ENCODE data around the gene FYN. TPM values are rescaled to one million over a fixed set of nuclear protein-coding genes. Genes with fewer than 3 reads are reported as not detected.

The FYN gene
- polyA plus RNA-seq, 1 experiment, result 55.1 TPM

DNA sequence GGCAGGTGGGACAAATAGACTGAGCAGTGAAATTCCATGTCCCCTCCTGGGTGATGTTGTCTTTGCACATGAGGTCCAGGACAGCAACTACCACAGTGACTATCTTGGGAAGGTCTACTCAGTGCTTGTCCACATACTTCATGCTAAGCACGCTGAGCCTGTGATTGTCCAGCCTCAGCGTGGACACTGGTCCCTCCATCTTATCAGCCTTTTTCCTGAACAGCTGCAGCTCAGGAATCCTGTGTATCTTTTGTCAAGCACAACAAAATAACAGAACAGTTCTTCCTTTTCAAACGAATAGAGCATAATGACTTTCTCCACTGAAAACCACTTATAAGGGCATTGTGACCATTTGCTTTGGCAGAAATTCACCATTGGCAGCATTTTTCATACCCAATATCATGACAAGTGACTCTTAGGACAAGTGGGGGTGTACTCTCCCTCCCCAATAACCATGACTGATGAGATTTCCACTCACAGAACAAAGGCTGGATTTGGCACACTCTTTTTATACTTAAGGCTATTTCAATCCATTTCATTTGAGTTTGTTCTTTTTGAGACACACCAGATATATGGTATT lies 90.3 kb downstream of the FYN start:
- no peak overlapping the region for H3K4me3 ChIP-seq (ENCODE audit: low read depth, low read length)
- no peaks in the 10 kb centered on the region for H3K27me3 ChIP-seq (ENCODE audit: control insufficient read depth, insufficient read depth, low read length)
- POLR2A ChIA-PET, result no interaction called here
- DNase-seq (ENCODE audit: low read depth), result no peak
- H3K36me3 ChIP-seq (ENCODE audit: control insufficient read depth, insufficient read depth, low read length), result no peaks in the 10 kb centered on the region
- CTCF ChIA-PET, result interaction anchor here (0.5 to 1.1 kb wide), 3 partner anchors 8 to 63 kb away, joined by 3 to 5 read pairs (median 4); no protein-coding TSS in a partner anchor
- TF ChIP-seq, protein P1, sequence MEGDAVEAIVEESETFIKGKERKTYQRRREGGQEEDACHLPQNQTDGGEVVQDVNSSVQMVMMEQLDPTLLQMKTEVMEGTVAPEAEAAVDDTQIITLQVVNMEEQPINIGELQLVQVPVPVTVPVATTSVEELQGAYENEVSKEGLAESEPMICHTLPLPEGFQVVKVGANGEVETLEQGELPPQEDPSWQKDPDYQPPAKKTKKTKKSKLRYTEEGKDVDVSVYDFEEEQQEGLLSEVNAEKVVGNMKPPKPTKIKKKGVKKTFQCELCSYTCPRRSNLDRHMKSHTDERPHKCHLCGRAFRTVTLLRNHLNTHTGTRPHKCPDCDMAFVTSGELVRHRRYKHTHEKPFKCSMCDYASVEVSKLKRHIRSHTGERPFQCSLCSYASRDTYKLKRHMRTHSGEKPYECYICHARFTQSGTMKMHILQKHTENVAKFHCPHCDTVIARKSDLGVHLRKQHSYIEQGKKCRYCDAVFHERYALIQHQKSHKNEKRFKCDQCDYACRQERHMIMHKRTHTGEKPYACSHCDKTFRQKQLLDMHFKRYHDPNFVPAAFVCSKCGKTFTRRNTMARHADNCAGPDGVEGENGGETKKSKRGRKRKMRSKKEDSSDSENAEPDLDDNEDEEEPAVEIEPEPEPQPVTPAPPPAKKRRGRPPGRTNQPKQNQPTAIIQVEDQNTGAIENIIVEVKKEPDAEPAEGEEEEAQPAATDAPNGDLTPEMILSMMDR (IDR thresholded peaks at IDR 0.05; ENCODE audit: insufficient read depth, low read depth, low read length), result no peak

DNA sequence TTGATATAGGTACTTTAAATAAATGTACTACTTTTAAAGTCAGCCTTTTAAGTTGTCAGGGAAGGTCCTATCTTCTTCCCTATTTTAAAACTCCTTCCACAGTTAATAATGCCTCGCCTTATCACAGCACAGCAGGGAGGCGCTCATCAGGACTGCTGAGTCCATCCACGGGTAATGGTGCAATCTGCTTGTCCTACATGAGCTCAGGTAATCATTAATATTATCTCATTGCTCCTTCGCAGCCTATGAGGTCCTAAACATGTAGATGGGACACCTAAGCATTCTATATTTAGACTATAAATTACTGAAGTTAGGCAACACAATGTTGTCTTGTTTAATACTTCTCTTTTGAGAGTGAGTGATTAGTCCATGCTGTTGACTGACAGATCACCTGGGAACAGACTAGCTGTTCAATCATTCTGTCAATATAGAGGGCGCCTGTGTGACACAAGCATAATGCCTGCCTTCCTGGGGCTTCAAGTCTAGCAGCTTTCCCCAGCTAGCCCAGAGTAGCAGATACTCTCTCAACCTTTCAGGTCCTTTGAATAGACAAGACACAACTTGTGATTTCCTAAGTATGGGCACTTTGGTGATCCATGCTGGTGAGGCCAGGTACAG lies 91.0 kb downstream of the FYN start:
- POLR2A ChIA-PET, result no interaction called here
- no peak overlapping the region for H3K4me3 ChIP-seq (ENCODE audit: low read depth, low read length)
- 0 out of 2 replicates have a peak, but pooled peaks cover 2% of the 10 kb centered on the region for H3K36me3 ChIP-seq (ENCODE audit: control insufficient read depth, insufficient read depth, low read length)
- CTCF ChIA-PET, result interaction anchor here (1.1 kb wide), 1 partner anchor 79 kb away, joined by 3 read pairs; no protein-coding TSS in a partner anchor
- no peaks in the 10 kb centered on the region for H3K27me3 ChIP-seq (ENCODE audit: control insufficient read depth, insufficient read depth, low read length)
- TF ChIP-seq, protein P1 (IDR thresholded peaks at IDR 0.05; ENCODE audit: insufficient read depth, low read depth, low read length), result no peak
- DNase-seq (ENCODE audit: low read depth), result no peak

DNA sequence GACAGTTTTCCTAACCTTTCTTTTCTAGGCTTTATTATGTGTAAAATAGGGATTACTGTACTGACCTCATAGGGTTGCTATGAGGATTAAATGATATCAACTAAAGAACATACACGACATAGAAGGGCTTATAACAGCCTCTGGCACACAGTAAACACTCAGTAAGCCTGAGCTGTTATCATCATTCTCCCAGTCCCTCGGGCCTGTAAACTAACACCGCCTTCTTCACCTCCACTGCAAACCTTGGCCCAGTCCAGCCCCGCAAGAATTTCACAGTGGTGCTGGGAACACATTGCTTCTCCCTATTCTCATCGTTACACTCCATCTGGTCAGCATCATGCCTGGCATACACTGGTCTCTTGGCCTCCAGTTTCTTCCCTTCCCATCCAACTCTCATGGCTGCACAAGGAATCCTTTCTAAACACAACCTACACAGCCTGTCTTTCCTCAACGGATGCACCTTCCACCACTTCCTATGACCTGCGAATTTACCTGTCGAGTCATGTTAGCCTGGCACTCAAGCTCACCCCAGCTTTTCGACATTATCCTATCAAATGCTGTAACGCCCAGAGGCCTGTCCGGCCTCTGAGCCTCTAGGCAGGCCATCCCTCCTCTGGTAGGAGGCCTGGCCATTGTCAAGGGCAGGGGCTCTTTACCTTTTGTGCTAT lies 92.1 kb downstream of the FYN start:
- H3K27me3 ChIP-seq (ENCODE audit: control insufficient read depth, insufficient read depth, low read length), result no peaks in the 10 kb centered on the region
- H3K4me3 ChIP-seq (ENCODE audit: low read depth, low read length), result no peak overlapping the region
- H3K36me3 ChIP-seq (ENCODE audit: control insufficient read depth, insufficient read depth, low read length), result 0 out of 2 replicates have a peak, but pooled peaks cover 2% of the 10 kb centered on the region
- ChIA-PET CTCF (interaction anchor here (0.9 to 1.1 kb wide), 2 partner anchors 8 to 81 kb away, joined by 3 read pairs; no protein-coding TSS in a partner anchor), POLR2A (no interaction called here)
- no peak for DNase-seq (ENCODE audit: low read depth)
- TF ChIP-seq, protein P1 (IDR thresholded peaks at IDR 0.05; ENCODE audit: insufficient read depth, low read depth, low read length), result no peak

DNA sequence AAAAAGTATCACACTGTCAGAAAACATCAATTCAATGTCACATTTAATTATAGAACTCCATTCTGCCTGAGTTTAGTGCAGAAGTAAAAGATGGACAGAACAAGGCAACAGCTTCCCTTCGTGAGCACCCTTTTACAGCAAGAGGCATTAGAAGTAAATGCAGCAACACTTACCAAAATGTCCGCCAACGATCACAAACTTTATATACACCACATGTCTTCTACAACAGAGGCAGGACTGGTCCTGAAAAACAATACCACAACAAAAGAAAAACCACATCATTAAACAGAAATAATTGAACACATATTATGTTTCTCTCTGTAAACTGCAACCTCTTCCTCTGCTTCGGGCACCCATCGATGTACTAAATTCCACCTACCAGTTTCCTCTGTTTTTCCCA lies 92.9 kb downstream of the FYN start:
- Histone ChIP-seq H3K36me3 (ENCODE audit: control insufficient read depth, insufficient read depth, low read length) (0 out of 2 replicates have a peak, but pooled peaks cover 2% of the 10 kb centered on the region), H3K27me3 (ENCODE audit: control insufficient read depth, insufficient read depth, low read length) (no peaks in the 10 kb centered on the region), H3K4me3 (ENCODE audit: low read depth, low read length) (no peak overlapping the region)
- ChIA-PET POLR2A (no interaction called here), CTCF (interaction anchor here (0.9 kb wide), 1 partner anchor 9 kb away, joined by 3 read pairs; no protein-coding TSS in a partner anchor)
- DNase-seq (ENCODE audit: low read depth), result no peak
- TF ChIP-seq, protein P1 (IDR thresholded peaks at IDR 0.05; ENCODE audit: insufficient read depth, low read depth, low read length), result no peak

DNA sequence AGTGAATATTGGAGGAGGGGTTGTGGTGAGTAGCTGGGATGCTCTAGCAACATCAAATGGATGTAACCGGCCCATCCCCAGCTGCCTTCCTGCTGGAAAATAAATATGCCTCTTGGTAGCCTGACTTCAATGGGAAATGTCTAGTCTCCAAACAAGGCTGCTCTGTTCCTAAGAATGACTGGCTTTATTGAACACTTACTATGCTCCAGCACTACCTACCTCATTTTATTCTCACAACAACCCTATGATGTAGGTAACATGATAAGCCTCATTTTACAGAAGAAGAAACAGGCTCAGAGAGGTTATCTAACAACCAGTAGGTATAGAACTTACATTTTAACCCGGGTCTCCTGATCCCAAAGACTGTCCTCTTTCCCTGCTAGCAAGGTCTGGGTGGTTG lies 93.6 kb downstream of the FYN start:
- TF ChIP-seq, protein P1 (IDR thresholded peaks at IDR 0.05; ENCODE audit: insufficient read depth, low read depth, low read length), result no peak
- Histone ChIP-seq H3K4me3 (ENCODE audit: low read depth, low read length) (no peak overlapping the region), H3K36me3 (ENCODE audit: control insufficient read depth, insufficient read depth, low read length) (0 out of 2 replicates have a peak, but pooled peaks cover 2% of the 10 kb centered on the region), H3K27me3 (ENCODE audit: control insufficient read depth, insufficient read depth, low read length) (no peaks in the 10 kb centered on the region)
- ChIA-PET POLR2A (no interaction called here), CTCF (no interaction called here)
- DNase-seq (ENCODE audit: low read depth), result no peak

All from BJ (cell line).